ENCODE measurements around the gene ANKRD1.

ANKRD1 gene

GRCh38 chr10:90966146-90966545 is 45.3 kb upstream of the ANKRD1 start:
- H3K4me1 ChIP-seq, result peaks cover 0 to 27% (median 10%) of the 10 kb centered on the region in 4 donors

GRCh38 chr10:90965720-90966119 is 44.8 kb upstream of the ANKRD1 start:
- intact Hi-C loops (cut with DNase I; ENCODE audit: low total_unique reads), result no loop called here
- no peak for DNase-seq
- peaks cover 0 to 31% (median 14%) of the 10 kb centered on the region in 4 donors for H3K4me1 ChIP-seq
- TF ChIP-seq CTCF (IDR thresholded peaks at IDR 0.05), result no peak
- H3K9me3 ChIP-seq, result no peaks in the 10 kb centered on the region
- no peaks in the 10 kb centered on the region for H3K36me3 ChIP-seq
- H3K27ac ChIP-seq, result no peak overlapping the region
- no peaks in the 10 kb centered on the region for H3K27me3 ChIP-seq
- H3K4me3 ChIP-seq, result no peak overlapping the region

More at GRCh38 chr10:90966146-90966545, 45.3 kb upstream of the ANKRD1 start:
- no peak for DNase-seq
- intact Hi-C loops (cut with DNase I; ENCODE audit: low total_unique reads), result no loop called here
- Histone ChIP-seq H3K27ac (no peak overlapping the region), H3K9me3 (no peaks in the 10 kb centered on the region), H3K36me3 (no peaks in the 10 kb centered on the region), H3K27me3 (no peaks in the 10 kb centered on the region), H3K4me3 (no peak overlapping the region)
- TF ChIP-seq CTCF (IDR thresholded peaks at IDR 0.05), result no peak

GRCh38 chr10:90964781-90965465 is 44.0 kb upstream of the ANKRD1 start:
- Histone ChIP-seq H3K27me3 (no peaks in the 10 kb centered on the region), H3K9me3 (no peaks in the 10 kb centered on the region), H3K27ac (peak overlapping the region in 1 of 2 donors; percentile 22), H3K36me3 (no peaks in the 10 kb centered on the region), H3K4me1 (peaks cover 0 to 33% (median 14%) of the 10 kb centered on the region in 4 donors), H3K4me3 (no peak overlapping the region)
- no peak for DNase-seq
- intact Hi-C loops (cut with DNase I; ENCODE audit: low total_unique reads), result no loop called here
- TF ChIP-seq CTCF (IDR thresholded peaks at IDR 0.05), result no peak

- H3K4me1 ChIP-seq, result peaks cover 0 to 29% (median 12%) of the 10 kb centered on the region in 4 donors
- H3K27me3 ChIP-seq, result no peaks in the 10 kb centered on the region
- no peaks in the 10 kb centered on the region for H3K36me3 ChIP-seq
- no peaks in the 10 kb centered on the region for H3K9me3 ChIP-seq
- TF ChIP-seq CTCF (IDR thresholded peaks at IDR 0.05), result no peak
- no peak overlapping the region for H3K27ac ChIP-seq
- no peak overlapping the region for H3K4me3 ChIP-seq
- intact Hi-C loops (cut with DNase I; ENCODE audit: low total_unique reads), result no loop called here
- DNase-seq, result no peak
Observed at GRCh38 chr10:90963331-90963730, 42.4 kb upstream of the ANKRD1 start.

- intact Hi-C loops (cut with DNase I; ENCODE audit: low total_unique reads), result no loop called here
- H3K4me1 ChIP-seq, result peaks cover 0 to 35% (median 15%) of the 10 kb centered on the region in 4 donors
- H3K27ac ChIP-seq, result peak overlapping the region; percentile 68
- peak; percentile 21 to 41 for TF ChIP-seq CTCF (IDR thresholded peaks at IDR 0.05)
- no peak overlapping the region for H3K4me3 ChIP-seq
- no peaks in the 10 kb centered on the region for H3K36me3 ChIP-seq
- DNase-seq, result no peak
- no peaks in the 10 kb centered on the region for H3K27me3 ChIP-seq
- no peaks in the 10 kb centered on the region for H3K9me3 ChIP-seq
Observed at GRCh38 chr10:90960355-90960814, 39.5 kb upstream of the ANKRD1 start.
